Astrocyte of the hippocampus (primary cell): ENCODE results near the gene COL4A4.
A peak's percentile ranks its signal among the peaks of the same experiment; 100 is the strongest.
"Not testable (repeated sequence)": the region's sequence is repeated elsewhere in the genome, so short reads cannot be mapped to it uniquely, and the experiment has no call there.

ENCODE experiments used
- DNase-seq: peaks from one replicate; pipeline ENCODE4 v3.0.0; 2011; ENCODE audit warnings: low read depth, low spot score

The COL4A4 gene

DNA sequence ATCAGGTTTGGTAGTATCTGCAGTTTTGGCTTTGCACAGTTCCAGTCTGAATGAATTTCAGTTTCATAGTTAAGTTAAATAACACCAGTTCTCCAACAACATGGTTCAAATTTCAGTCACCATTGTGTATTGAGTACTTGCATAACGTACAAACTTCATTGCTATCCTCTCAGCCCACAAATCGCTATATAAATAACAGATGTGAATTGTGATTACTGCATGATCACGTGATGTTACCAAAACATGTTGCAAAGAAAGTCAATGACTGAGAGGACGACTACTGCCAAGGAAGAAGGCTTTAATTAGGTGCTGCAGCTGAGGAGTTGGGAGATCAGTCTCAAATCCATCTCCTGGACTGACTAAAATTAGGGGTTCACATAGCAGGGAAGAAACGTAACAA, 48.2 kb downstream of the COL4A4 start:
- DNase-seq = no peak

DNA sequence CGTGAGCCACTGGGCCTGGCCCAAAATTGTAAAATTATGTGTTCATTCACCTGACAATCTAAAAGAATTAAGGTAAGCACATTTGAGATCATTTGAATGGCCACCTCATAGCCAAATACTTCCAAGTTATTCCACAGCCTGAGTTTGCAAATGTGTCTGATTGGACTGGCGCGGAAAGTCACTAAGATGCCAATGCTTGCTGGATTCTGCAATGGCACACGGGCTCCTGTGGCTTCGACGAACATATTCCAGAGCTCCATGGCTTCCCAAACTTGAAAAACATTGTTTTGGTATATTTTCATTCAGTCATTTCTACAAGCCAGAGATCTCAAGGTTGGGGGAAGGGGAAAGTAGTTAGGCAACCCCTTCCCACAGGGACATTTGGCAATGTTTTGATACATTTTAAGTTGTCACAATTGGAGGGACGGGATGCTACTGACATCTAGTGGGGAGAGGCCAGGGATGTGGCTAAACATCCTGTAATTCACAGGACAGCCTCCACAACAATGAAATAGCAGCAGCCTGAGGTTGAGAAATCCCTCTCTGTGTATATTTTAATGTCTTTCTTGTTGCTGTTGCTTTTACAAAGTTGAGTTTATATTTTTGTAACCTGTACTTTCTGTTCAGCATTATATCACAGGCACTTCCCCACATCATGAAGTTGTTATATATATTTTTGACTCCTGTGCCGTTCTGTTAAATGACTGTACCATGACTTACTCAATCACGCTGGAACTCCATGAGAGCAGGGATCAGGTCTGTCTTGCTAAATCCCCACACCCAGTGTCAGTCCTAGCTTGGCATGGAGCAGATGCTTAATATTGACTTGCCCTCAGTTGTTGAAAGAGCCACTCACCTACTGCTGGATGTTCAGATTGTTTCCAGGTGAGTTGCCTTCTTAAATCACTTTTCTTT, 56.9 kb downstream of the COL4A4 start:
- peak; percentile 74 for DNase-seq

DNA sequence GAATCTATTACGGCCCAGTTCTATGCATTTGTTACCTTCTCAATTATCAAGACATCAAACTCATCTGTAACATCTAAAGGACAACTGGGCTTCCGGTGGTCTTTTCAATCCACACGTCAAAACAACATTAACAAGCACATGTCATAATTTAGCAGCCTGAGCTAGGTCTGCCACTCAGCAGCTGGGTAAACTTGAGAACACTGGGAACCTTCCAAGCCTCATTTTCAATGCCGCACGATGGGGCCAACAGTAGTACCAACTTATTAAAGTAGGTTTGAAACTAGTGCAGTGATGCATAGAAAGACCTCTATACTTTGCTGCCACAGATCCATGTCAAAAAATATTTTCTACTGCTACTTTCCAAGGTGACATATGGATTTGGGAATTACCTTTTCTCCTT, 60.4 kb downstream of the COL4A4 start:
- no peak for DNase-seq

- no peak for DNase-seq
Measured at GRCh38 chr2:227099340-227099739, 64.7 kb downstream of the COL4A4 start.

DNA sequence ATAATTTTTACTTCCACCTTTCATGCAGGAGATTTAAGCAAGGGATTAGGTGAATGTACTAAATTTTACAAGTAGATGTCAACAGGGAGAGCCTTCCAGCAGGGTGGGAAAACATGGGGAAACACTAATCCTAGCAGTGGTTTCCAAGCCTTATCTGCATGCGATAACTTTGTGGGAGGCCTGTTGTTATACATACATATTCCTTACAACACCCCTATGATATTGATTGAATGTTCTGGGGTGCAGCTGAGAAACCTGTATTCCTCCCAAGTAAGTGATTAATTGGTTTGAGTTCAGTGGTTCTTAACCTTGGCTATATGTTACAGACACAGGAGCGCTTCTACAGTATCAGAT, 65.9 kb downstream of the COL4A4 start:
- no peak for DNase-seq

DNA sequence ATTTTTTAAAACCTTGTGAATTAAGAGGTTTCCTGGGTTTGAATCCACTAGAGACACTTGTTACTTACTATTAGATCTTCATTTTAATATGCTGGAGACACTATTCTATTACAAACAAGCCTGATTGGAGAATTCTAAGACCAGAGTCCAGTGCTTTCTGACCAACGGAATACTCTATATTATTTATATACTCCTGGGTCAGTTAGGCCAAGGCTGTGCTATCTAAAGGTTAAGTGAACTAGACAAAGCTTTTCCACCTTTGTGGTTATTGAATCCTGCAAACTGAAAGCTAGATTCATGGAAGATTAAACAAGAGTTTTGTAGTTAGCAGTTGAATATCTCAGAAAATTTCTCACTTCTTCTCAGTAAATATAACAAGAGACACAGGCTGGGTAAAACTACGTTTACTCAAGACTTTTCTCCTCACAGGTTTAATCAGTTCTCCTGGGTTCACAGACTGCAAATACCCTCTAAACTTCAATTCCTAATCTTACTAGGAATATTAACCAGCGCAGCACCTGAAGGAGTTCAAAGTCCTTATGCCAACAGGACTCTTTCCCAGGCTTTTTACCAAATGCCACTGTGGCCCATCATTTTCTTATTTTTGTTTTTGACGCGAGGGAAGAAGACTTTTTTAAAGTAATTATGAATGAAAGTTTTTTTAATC, 66.4 kb downstream of the COL4A4 start:
- DNase-seq = no peak

GRCh38 chr2:227095346-227095745, 68.7 kb downstream of the COL4A4 start:
- no peak for DNase-seq

- no peak for DNase-seq
Measured at GRCh38 chr2:227082286-227082685, 81.7 kb downstream of the COL4A4 start.

- DNase-seq = no peak
Measured at GRCh38 chr2:227079726-227080125, 84.3 kb downstream of the COL4A4 start.

DNA sequence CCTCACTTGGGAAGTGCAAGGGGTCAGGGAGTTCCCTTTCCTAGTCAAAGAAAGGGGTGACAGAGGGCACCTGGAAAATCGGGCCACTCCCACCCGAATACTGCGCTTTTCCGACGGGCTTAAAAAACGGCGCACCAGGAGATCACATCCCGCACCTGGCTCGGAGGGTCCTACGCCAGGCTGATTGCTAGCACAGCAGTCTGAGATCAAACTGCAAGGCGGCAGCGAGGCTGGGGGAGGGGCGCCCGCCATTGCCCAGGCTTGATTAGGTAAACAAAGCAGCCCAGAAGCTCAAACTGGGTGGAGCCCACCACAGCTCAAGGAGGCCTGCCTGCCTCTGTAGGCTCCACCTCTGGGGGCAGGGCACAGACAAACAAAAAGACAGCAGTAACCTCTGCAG, 98.9 kb downstream of the COL4A4 start:
- not testable (repeated sequence) for DNase-seq

DNA sequence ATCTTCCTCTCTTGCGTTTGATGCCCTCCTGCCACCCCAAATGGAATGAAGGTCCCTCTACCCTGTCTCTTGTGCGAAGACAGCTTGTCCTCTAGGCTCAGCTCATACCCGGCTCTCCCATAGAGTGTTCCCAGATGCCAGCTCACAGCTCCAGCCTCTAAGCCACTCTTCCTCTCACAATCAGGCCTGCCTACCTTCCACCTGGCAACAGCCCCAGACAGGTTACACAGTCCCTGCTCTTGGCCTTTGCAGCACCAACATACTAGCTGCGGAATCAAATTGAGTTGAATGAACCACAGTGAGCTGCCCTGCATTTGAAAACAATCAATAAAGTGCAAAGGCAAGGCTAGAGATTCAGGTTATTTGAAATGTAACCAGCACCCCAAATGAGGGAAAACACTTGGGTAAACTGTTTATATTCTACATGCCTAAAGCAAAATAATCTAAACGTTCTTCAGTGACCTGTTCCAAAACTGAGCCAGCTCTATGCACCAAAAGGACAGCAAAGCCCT, 105.1 kb downstream of the COL4A4 start:
- DNase-seq = no peak

DNA sequence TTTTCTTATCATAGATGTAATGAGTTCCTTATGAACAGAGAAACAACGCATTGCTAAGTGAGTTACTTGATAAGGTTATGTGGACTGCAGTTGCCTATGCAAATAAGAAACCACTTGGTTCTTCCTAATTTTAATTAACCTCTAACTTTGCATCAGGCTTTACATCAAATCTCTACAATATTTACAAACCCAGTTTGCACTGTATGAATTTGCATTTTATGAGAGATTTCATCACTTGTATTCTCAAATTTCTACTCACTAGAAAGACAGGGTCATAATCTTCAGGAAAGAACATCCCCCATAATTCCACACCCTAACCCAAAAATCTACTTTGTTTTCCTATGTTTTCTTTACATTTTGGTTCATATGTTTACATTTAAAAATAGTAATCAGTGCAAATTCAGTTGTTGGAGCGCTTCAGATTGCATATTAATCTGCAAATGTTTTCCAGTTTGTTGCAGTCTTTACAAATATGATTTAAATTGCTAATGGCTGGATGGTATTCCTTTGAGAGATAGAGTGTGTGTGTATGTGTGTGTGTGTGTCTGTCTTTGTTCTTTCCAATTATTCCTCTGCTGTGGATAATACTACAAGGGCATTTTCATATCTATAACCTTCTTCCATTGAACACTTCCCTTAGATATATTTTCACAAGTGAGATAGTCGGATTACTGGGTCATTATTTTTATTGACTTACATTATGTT, 106.1 kb downstream of the COL4A4 start:
- DNase-seq = no peak

DNA sequence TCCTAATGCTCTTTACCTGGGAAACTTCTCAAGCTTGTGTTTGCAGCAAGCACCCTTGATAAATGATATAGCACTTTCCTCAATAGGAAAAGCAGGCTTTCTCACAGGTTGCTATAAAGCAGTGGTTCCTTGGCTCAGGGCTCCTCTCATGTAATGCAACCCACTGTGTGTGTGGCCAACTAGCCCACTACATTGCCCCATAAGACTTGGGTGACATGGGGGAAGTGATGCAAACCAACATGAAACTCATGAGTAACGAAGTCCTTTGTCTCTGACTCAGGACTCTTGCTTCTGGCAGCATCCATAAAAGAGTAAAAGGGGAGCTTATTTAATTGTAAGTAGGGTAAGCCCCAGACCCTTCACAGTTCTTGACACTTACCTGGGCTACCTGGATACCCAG, 106.9 kb downstream of the COL4A4 start:
- DNase-seq = no peak

- DNase-seq = no peak
Measured at GRCh38 chr2:227054006-227054405, 110.0 kb downstream of the COL4A4 start.

GRCh38 chr2:227052879-227053278, 111.1 kb downstream of the COL4A4 start:
- no peak for DNase-seq

GRCh38 chr2:227043981-227044380, 120.0 kb downstream of the COL4A4 start:
- DNase-seq = no peak

- no peak for DNase-seq
Measured at GRCh38 chr2:227038550-227039189, 125.3 kb downstream of the COL4A4 start.

- DNase-seq = no peak
Measured at GRCh38 chr2:227036527-227036926, 127.5 kb downstream of the COL4A4 start.

DNA sequence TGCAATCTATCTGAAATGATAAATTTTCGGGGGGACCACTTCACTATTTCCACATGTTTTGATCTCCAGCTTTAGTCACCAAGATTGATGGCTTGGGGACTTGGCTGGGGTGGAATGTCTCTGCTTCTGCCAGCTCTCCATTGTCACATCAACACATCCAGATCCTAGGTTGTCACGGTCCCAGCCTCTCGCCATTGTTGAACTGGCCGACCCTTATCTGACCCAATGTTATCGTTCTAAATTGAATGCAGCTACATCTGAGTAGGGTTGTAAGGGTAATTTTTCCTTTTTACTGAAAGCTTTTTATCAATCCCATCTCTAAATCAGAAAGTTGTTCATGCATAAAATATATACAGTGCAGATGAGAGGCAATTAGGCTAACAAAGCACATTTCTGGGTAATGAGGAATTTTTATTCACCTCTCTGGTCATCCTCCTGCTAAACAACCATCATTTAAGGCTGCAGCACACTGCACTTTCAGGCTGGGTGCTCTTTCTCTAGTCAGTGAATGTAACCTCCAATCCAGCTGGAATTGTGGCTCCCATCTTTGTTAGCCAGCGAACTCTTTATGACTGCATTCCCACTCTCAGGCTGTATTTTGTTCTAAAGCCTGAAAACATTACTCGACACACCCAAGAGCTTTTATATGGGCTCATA, 128.2 kb downstream of the COL4A4 start:
- peak; percentile 4 for DNase-seq

DNA sequence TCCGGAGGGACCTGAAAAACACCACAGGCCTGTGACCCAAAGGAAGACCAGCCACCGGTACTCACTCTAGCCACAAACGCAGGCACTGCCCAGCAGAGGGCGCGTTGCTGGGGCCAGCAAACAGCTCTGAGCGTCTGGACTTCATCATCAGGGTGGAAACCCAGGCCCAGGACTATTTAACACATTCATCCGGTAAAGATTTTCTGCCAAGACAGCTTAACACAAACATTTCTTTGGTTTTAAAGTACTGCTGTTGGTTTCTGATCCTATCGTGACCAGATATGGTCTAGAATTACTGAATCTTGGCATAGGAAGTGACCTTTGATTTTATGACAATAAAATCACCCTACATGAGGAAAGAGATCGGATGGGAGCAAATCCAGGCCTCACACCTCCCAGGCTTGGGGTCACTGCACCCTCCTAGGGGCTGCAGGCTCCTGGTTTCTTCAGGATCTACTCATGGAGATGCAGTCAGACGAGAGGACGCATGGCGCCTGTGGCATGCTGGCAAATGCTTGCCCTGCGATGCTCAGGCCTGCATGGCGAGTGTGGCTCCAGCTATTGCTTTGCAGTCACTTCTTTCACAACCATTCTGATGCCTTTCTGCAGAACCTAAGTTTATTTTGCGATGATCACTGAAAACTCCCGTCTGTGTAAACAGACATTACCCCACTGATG, 130.4 kb downstream of the COL4A4 start:
- peak; percentile 28 for DNase-seq

DNA sequence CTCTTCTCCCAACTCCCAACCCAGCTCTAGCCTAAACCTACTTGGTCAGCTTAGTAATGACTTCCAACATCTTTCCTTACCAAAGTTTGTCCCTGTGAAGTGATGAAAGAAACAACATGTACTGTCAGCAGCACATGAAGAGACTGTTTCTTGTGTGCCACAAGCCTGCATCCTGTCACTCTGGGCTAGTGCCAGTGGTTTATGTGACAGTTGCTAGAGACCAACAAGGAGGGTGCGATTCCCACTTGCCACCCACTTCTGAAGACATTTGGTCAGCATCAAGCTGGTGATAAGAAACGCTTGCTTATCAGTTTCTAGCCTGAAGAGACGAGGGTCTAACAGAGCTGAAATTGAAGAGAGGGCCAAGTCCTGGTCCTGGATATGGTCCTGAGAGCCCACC, 132.6 kb downstream of the COL4A4 start:
- no peak for DNase-seq
